Colonic mucosa (tissue), 4 donors: ENCODE measurements around the gene TBX4. TPM values are rescaled to one million over a fixed set of nuclear protein-coding genes. Genes with fewer than 3 reads are reported as not detected.

Experiments used
- DNase-seq: peaks from one replicate; pipeline ENCODE4 v3.0.0-alpha.2; 2020
- H3K27ac ChIP-seq: fragments of 200-600 bp; one replicate; pipeline ENCODE4 v1.8.0; 2021
- H3K27me3 ChIP-seq: fragments of 200-600 bp; one replicate; pipeline ENCODE4 v1.8.0; 2021
- H3K36me3 ChIP-seq: fragments of 200-600 bp; one replicate; pipeline ENCODE4 v1.8.0; 2021
- H3K4me1 ChIP-seq: fragments of 200-600 bp; one replicate; pipeline ENCODE4 v1.8.0; 2021; ENCODE audit warnings: mild to moderate bottlenecking
- H3K4me3 ChIP-seq: fragments of 200-600 bp; one replicate; pipeline ENCODE4 v1.8.0; 2021
- H3K9ac ChIP-seq, 2 donors: one replicate each; pipeline ENCODE4 v1.7.0; 2013; ENCODE audit warnings: control low read depth in 2 of 2, low read depth in 2 of 2, low read length in 2 of 2
- H3K9me3 ChIP-seq: fragments of 200-600 bp; one replicate; pipeline ENCODE4 v1.8.0; 2021
- CTCF ChIP-seq: fragments of 200-600 bp; IDR thresholded peaks from one replicate; pipeline ENCODE4 v1.8.0; 2022; ENCODE audit warnings: antibody characterized with exemption, mild to moderate bottlenecking
- intact Hi-C: fragments of 100-400 bp; cut with DNase I; formaldehyde crosslinking; loops from one replicate; pipeline ENCODE4 v1.14.1; 2022
- total RNA-seq, 2 donors: library from RNA; stranded (reverse); fragmentation: NEBNext Ultra II Directional in 1 of 2; extraction: Animal tissue kit (Norgen Biotek cat#: 25700) in 1 of 2; gene quantifications; one replicate each; pipeline ENCODE4 v1.2.1, GENCODE V29; 2021
- donor health status: healthy.
- donor health status: DM: no; HTN: no; CAD: no.
- donor health status: DM: no; HTN: no; CAD: no.

TBX4 gene
- total RNA-seq, 2 donors from 2014 or later = not detected

- DNase-seq = no peak
- no peak for TF ChIP-seq CTCF
- Histone ChIP-seq H3K27me3 (no peaks in the 10 kb centered on the region), H3K27ac (no peak overlapping the region), H3K9me3 (no peaks in the 10 kb centered on the region), H3K4me3 (no peak overlapping the region), H3K36me3 (no peaks in the 10 kb centered on the region), H3K4me1 (no peaks in the 10 kb centered on the region), H3K9ac (no peak overlapping the region)
- intact Hi-C loops = no loop called here
Measured at GRCh38 chr17:61479493-61480413, 27.5 kb downstream of the TBX4 start.

GRCh38 chr17:61480414-61480807 lies 28.2 kb downstream of the TBX4 start:
- Histone ChIP-seq H3K9ac (no peak overlapping the region), H3K4me3 (no peak overlapping the region), H3K27me3 (no peaks in the 10 kb centered on the region), H3K36me3 (no peaks in the 10 kb centered on the region), H3K4me1 (no peaks in the 10 kb centered on the region), H3K9me3 (no peaks in the 10 kb centered on the region), H3K27ac (no peak overlapping the region)
- no peak for TF ChIP-seq CTCF
- DNase-seq = no peak
- intact Hi-C loops = no loop called here

- H3K9me3 ChIP-seq = no peaks in the 10 kb centered on the region
- no peak for TF ChIP-seq CTCF
- no peaks in the 10 kb centered on the region for H3K27me3 ChIP-seq
- H3K27ac ChIP-seq = no peak overlapping the region
- H3K9ac ChIP-seq = no peak overlapping the region
- no peak overlapping the region for H3K4me3 ChIP-seq
- intact Hi-C loops = no loop called here
- H3K4me1 ChIP-seq = no peaks in the 10 kb centered on the region
- no peak for DNase-seq
- H3K36me3 ChIP-seq = no peaks in the 10 kb centered on the region
Measured at GRCh38 chr17:61481421-61481820, 29.2 kb downstream of the TBX4 start.

GRCh38 chr17:61482467-61482866 lies 30.2 kb downstream of the TBX4 start:
- DNase-seq = no peak
- no peak for TF ChIP-seq CTCF
- intact Hi-C loops = no loop called here
- no peak overlapping the region for H3K27ac ChIP-seq
- H3K9me3 ChIP-seq = no peaks in the 10 kb centered on the region
- H3K27me3 ChIP-seq = no peaks in the 10 kb centered on the region
- no peaks in the 10 kb centered on the region for H3K4me1 ChIP-seq
- H3K36me3 ChIP-seq = no peaks in the 10 kb centered on the region
- H3K4me3 ChIP-seq = no peak overlapping the region
- no peak overlapping the region for H3K9ac ChIP-seq

GRCh38 chr17:61483778-61484116 lies 31.5 kb downstream of the TBX4 start:
- Histone ChIP-seq H3K27me3 (no peaks in the 10 kb centered on the region), H3K9ac (no peak overlapping the region), H3K27ac (no peak overlapping the region), H3K4me3 (no peak overlapping the region), H3K36me3 (no peaks in the 10 kb centered on the region), H3K4me1 (no peaks in the 10 kb centered on the region), H3K9me3 (no peaks in the 10 kb centered on the region)
- intact Hi-C loops = no loop called here
- no peak for TF ChIP-seq CTCF
- DNase-seq = no peak
